Gastrocnemius medialis (tissue), 4 donors: ENCODE measurements around the gene NLK. TPM values are rescaled to one million over a fixed set of nuclear protein-coding genes. Genes with fewer than 3 reads are reported as not detected.
"Not testable (repeated sequence)": the region's sequence is repeated elsewhere in the genome, so short reads cannot be mapped to it uniquely, and the experiment has no call there.

Source experiments
- ATAC-seq, 2 donors: fragments of 150-250 bp; one replicate each; pipeline ENCODE4 v1.9.1; 2016
- DNase-seq, 2 donors: peaks; one replicate each; pipeline ENCODE4 v3.0.0-alpha.2; 2019
- H3K27ac ChIP-seq, 4 donors: fragments of 200-600 bp; sonication (generic); 1 replicate in 1 of 4; 2 replicates in 3 of 4; pipeline ENCODE4 v1.5.1; 2016 to 2018; ENCODE audit warnings: mild to moderate bottlenecking in 2 of 4, moderate library complexity in 1 of 4
- H3K27me3 ChIP-seq, 3 donors: fragments of 200-600 bp; sonication (generic) in 2 of 3; 1 replicate in 1 of 3; 2 replicates in 2 of 3; pipeline versions ENCODE4 v1.5.1 to v1.6.0; 2016 to 2019; ENCODE audit warnings: mild to moderate bottlenecking in 1 of 3, moderate library complexity in 1 of 3
- H3K36me3 ChIP-seq, 2 donors: fragments of 200-600 bp; sonication (generic) in 1 of 2; one replicate each; pipeline ENCODE4 v1.5.1; 2017 to 2018
- H3K4me1 ChIP-seq, 2 donors: fragments of 200-600 bp; sonication (generic) in 1 of 2; one replicate each; pipeline ENCODE4 v1.5.1; 2016 to 2017; ENCODE audit warnings: mild to moderate bottlenecking in 2 of 2
- H3K4me3 ChIP-seq, 4 donors: fragments of 200-600 bp; sonication (generic) in 3 of 4; 1 replicate in 1 of 4; 2 replicates in 3 of 4; pipeline ENCODE4 v1.5.1; 2016 to 2019; ENCODE audit warnings: mild to moderate bottlenecking in 2 of 4
- H3K9me3 ChIP-seq, 3 donors: fragments of 200-600 bp; sonication (generic) in 2 of 3; 1 replicate in 1 of 3; 2 replicates in 2 of 3; pipeline ENCODE4 v1.5.1; 2016 to 2019
- POLR2A ChIP-seq, 2 donors: fragments of 450-650 bp; IDR thresholded peaks; one replicate each; pipeline ENCODE4 v1.6.1; 2017; ENCODE audit warnings: antibody characterized with exemption in 2 of 2, mild to moderate bottlenecking in 2 of 2, moderate library complexity in 2 of 2
- in situ Hi-C, 4 donors: fragments of 200-750 bp; cut with MboI; loops; one replicate each; pipeline versions ENCODE4 v1.15.0 to v1.8.0; 2017; ENCODE audit warnings: low sequenced_read_pairs in 4 of 4
- intact Hi-C: fragments of 100-400 bp; cut with DNase I; formaldehyde crosslinking; loops from one replicate; pipeline ENCODE4 v1.15.1; 2023; ENCODE audit warnings: low total_unique reads
- total RNA-seq, 4 donors: library from RNA; depleted of rRNA; stranded (reverse); fragments of >200 nt; gene quantifications; one replicate each; pipeline versions ENCODE4 v1.1.0 to v1.2.3, GENCODE V29; 2016
- TF ChIP-seq, protein P1 (sequence below), 5 experiments: fragments of 450-650 bp in 3 of 5; fragments of 200-600 bp in 2 of 5; sonication (generic) in 2 of 5; IDR thresholded peaks in 4 of 5; conservative IDR thresholded peaks in 1 of 5; 1 replicate in 4 of 5; 2 replicates in 1 of 5; pipeline ENCODE4 v1.5.1; 2016 to 2019; ENCODE audit warnings: antibody characterized with exemption in 5 of 5, mild to moderate bottlenecking in 3 of 5, moderate library complexity in 3 of 5

Gene NLK
- total RNA-seq, 4 donors from 2014 or later = 6.5 to 11.0 (median 9.1) TPM

DNA sequence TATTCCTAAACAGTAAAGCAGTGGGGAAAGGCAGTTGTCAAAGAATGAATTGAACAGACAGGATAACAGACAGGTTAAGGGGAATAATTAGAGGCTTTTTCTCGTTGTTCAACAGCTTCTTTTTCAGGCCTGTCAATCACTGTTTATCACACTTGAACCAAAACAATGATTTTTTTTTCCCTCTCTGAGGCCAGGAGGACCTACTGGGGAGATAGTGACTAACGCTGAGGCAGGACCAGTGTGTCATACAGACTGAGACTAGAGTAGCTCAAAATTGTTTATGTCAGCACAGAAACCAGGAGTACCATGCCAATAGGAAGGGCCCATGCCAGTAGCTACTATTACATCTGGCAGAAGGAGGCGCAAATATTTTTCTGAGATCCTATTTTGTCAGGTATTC is 41.3 kb upstream of the NLK start:
- in situ Hi-C loops = no loop called here
- no peaks in the 10 kb centered on the region for H3K27me3 ChIP-seq
- TF ChIP-seq, protein P1, sequence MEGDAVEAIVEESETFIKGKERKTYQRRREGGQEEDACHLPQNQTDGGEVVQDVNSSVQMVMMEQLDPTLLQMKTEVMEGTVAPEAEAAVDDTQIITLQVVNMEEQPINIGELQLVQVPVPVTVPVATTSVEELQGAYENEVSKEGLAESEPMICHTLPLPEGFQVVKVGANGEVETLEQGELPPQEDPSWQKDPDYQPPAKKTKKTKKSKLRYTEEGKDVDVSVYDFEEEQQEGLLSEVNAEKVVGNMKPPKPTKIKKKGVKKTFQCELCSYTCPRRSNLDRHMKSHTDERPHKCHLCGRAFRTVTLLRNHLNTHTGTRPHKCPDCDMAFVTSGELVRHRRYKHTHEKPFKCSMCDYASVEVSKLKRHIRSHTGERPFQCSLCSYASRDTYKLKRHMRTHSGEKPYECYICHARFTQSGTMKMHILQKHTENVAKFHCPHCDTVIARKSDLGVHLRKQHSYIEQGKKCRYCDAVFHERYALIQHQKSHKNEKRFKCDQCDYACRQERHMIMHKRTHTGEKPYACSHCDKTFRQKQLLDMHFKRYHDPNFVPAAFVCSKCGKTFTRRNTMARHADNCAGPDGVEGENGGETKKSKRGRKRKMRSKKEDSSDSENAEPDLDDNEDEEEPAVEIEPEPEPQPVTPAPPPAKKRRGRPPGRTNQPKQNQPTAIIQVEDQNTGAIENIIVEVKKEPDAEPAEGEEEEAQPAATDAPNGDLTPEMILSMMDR (IDR thresholded peaks at IDR 0.05 in 4 of 5, conservative IDR thresholded peaks at IDR 0.05 in 1 of 5) = no peak
- no peak for TF ChIP-seq POLR2A (IDR thresholded peaks at IDR 0.05)
- H3K4me1 ChIP-seq = no peaks in the 10 kb centered on the region
- no peaks in the 10 kb centered on the region for H3K36me3 ChIP-seq
- H3K9me3 ChIP-seq = no peaks in the 10 kb centered on the region
- no peak overlapping the region for H3K27ac ChIP-seq
- no peak for DNase-seq
- no peak overlapping the region for H3K4me3 ChIP-seq
- intact Hi-C loops = no loop called here
- ATAC-seq = no peak

DNA sequence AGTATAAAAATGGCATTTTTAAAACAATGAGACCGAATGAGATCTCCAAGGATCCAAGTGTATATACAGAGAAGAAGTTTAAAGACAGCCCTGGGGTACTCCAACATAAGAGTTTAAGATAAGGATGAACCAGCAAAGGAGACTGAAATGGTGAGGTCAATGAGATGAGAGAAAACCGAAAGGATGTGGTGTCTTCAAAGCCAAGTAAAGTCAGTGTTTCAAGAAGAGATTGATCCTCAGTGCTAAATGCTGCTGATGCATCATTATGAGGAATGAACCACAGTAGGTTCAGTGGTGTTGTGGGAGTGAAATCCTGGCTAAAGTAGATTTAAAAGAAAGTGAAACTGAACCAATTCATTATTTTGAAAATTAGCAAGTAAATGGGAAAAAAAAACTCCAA is 38.1 kb upstream of the NLK start:
- H3K36me3 ChIP-seq = no peaks in the 10 kb centered on the region
- ATAC-seq = no peak
- no peaks in the 10 kb centered on the region for H3K4me1 ChIP-seq
- DNase-seq = no peak
- intact Hi-C loops = no loop called here
- in situ Hi-C loops = no loop called here
- H3K4me3 ChIP-seq = no peak overlapping the region
- H3K27me3 ChIP-seq = no peaks in the 10 kb centered on the region
- TF ChIP-seq POLR2A (IDR thresholded peaks at IDR 0.05) = no peak
- TF ChIP-seq, protein P1 (IDR thresholded peaks at IDR 0.05 in 4 of 5, conservative IDR thresholded peaks at IDR 0.05 in 1 of 5) = no peak
- no peak overlapping the region for H3K27ac ChIP-seq
- H3K9me3 ChIP-seq = no peaks in the 10 kb centered on the region

DNA sequence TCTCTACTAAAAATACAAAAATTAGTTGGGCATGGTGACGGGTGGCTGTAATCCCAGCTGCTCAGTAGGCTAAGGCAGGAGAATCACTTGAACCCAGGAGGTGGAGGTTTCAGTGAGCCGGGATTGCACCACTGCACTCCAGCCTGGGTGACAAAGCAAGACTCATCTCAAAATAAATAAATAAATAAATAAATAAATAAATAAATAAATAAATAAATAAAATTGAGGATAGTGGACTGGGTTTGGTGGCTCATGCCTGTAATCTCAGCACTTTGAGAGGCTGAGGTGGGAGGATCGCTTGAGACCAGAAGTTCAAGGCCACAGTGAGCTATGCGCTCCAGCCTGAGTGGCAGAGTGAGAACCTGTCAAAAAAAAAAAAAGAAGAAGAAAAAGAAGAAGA is 34.6 kb upstream of the NLK start:
- H3K27ac ChIP-seq, DNase-seq, in situ Hi-C loops, ATAC-seq, H3K36me3 ChIP-seq, H3K27me3 ChIP-seq, H3K4me1 ChIP-seq, H3K4me3 ChIP-seq, intact Hi-C loops, H3K9me3 ChIP-seq: not testable (repeated sequence)

DNA sequence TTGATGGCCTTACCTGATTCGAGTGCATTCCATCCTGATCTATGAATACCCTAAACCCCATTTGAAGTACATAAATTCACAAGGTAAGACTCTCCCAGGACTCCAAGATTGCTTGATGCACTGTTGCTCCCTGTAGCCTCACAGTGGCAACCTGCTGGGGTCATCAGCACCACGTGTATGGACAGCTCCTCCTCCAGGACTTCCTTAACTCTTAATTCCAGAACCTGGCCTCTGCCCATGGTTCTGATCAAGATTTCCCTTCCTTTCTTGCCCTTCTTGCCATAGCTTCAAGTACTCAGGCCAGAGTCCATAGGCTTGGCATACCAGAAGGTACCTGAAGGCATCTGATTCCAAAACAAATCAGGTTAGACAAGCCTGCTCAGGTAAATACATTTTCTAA is 34.0 kb upstream of the NLK start:
- in situ Hi-C loops = no loop called here
- H3K36me3 ChIP-seq = no peaks in the 10 kb centered on the region
- no peaks in the 10 kb centered on the region for H3K4me1 ChIP-seq
- TF ChIP-seq, protein P1 (IDR thresholded peaks at IDR 0.05 in 4 of 5, conservative IDR thresholded peaks at IDR 0.05 in 1 of 5) = no peak
- no peak for TF ChIP-seq POLR2A (IDR thresholded peaks at IDR 0.05)
- no peaks in the 10 kb centered on the region for H3K9me3 ChIP-seq
- H3K27me3 ChIP-seq = no peaks in the 10 kb centered on the region
- no peak overlapping the region for H3K27ac ChIP-seq
- intact Hi-C loops = no loop called here
- DNase-seq = no peak
- H3K4me3 ChIP-seq = no peak overlapping the region
- ATAC-seq = no peak

DNA sequence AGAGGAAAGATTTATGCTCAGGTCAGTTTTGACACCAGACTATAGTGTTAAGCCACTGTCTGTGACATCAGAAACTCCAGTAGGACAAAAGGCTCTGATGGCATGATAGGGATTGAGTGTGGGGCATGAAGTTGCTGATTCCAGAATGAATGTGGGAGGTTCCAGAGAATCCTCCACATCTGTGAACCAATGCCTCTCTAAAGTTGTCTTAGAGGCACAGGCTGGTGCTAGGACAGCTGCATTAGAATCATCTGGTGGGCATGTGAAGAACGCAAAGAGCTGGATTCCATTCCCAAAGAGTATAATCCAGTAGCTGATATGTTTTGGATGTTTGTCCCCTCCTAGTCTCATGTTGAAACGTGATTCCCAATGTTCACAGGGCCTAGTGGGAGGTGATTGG is 32.1 kb upstream of the NLK start:
- Histone ChIP-seq H3K4me1 (no peaks in the 10 kb centered on the region), H3K36me3 (no peaks in the 10 kb centered on the region), H3K9me3 (no peaks in the 10 kb centered on the region), H3K27me3 (no peaks in the 10 kb centered on the region), H3K27ac (no peak overlapping the region), H3K4me3 (no peak overlapping the region)
- in situ Hi-C loops (no loop called here), intact Hi-C loops (no loop called here)
- TF ChIP-seq, protein P1 (IDR thresholded peaks at IDR 0.05 in 4 of 5, conservative IDR thresholded peaks at IDR 0.05 in 1 of 5) = no peak
- TF ChIP-seq POLR2A (IDR thresholded peaks at IDR 0.05) = no peak
- no peak for DNase-seq
- ATAC-seq = no peak
